GM10248 (cell line): ENCODE results near the gene TSNAX.

Source experiments
- CTCF ChIA-PET: fragments of 300-600 bp; sonication (Branson Sonifier 250); formaldehyde crosslinking; extraction: SDS; loops from one replicate; lab custom pipeline; 2021; ENCODE audit warnings: antibody characterized with exemption; lab: Yijun Ruan, JAX
- POLR2A ChIA-PET: fragments of 350-650 bp; sonication (Branson Sonifier 250); formaldehyde crosslinking; extraction: SDS; loops from one replicate; lab custom pipeline; 2020; ENCODE audit warnings: antibody characterized with exemption; lab: Yijun Ruan, JAX
- DNase-seq: peaks from one replicate; pipeline ENCODE4 v3.0.0; 2012; ENCODE audit errors: extremely low spot score
- TF ChIP-seq, protein P1 (sequence below): IDR thresholded peaks from 2 replicates; pipeline ENCODE4 v1.5.1; 2012; ENCODE audit warnings: mild to moderate bottlenecking, low read depth; ENCODE audit errors: extremely low read depth, missing control alignments, control extremely low read depth

Gene TSNAX

DNA sequence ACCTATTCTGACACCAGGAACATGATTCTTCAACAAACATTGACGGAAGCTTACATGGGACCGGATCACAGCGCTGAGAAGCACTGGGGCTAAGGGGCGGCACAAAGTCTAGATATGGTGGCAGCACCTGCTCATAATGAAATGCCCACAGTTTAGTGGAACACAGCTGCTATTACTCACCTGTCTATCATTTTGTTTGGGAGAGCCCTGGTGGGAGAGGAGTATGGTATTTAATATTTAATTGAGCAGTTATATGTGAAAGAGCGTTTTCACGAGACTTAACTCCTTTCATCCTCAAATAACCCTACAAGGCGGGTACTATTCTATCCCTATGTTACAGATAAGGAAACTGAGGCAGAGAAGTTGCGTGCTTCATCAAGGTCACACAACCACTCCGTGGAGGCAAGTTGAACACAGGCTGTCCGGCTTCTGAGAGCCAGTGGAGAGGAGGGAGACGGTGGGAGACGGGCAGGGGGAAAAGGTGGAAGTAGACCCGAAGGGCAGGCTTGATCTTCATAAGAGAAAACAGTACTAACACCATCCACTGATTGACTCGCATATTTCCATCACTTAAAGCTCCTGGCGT is 790 bp upstream of the TSNAX start:
- TF ChIP-seq, protein P1, sequence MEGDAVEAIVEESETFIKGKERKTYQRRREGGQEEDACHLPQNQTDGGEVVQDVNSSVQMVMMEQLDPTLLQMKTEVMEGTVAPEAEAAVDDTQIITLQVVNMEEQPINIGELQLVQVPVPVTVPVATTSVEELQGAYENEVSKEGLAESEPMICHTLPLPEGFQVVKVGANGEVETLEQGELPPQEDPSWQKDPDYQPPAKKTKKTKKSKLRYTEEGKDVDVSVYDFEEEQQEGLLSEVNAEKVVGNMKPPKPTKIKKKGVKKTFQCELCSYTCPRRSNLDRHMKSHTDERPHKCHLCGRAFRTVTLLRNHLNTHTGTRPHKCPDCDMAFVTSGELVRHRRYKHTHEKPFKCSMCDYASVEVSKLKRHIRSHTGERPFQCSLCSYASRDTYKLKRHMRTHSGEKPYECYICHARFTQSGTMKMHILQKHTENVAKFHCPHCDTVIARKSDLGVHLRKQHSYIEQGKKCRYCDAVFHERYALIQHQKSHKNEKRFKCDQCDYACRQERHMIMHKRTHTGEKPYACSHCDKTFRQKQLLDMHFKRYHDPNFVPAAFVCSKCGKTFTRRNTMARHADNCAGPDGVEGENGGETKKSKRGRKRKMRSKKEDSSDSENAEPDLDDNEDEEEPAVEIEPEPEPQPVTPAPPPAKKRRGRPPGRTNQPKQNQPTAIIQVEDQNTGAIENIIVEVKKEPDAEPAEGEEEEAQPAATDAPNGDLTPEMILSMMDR: no peak
- DNase-seq: no peak
- ChIA-PET CTCF (interaction anchor here (1.2 to 1.5 kb wide), 3 partner anchors 10 to 98 kb away, joined by 3 to 7 read pairs (median 4); no protein-coding TSS in a partner anchor), POLR2A (no interaction called here)

DNA sequence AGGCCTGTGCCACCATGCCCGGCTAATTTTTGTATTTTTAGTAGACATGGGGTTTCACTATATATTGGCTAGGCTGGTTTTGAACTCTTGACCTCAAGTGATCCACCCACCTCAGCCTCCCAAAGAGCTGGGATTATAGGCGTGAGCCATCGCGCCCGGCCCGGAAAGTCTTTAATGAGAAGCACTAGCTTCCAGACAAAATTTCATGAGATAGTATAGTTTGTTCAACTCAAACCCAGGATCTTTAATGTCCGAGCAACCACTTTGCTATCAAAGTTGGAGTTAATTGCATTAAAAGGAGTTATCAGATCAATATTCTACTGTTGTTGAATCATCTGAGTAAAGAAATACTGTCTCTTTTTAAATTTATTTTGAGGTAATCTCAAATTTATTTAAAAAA is 4.8 kb downstream of the TSNAX start:
- no peak for DNase-seq
- TF ChIP-seq, protein P1: no peak
- ChIA-PET POLR2A (no interaction called here), CTCF (no interaction called here)

DNA sequence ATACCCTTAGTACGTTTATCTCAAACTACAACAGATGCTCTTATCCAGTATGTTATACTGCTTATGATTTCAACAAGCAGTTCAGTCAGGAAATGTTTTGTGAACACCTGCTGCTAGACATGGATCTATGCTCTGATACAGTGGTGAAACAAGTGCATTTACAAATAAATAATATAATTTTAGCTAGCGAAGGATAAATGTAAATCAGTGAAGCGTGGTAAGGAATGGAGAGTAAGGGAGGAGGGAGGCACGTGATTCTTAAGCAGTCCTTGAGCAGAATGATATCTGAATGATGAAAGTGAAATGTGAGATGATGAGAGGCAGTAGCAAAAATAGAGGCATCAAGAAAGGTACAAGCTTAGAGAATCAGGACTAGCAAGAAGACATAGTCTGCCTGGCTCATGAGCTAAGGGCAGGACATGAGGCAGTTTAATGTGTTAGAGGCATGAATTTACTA is 6.3 kb downstream of the TSNAX start:
- CTCF ChIA-PET: interaction anchor here (0.6 to 3.6 kb wide), 3 partner anchors 12 to 23 kb away, joined by 3 to 16 read pairs (median 3); no protein-coding TSS in a partner anchor
- POLR2A ChIA-PET: no interaction called here
- TF ChIP-seq, protein P1: no peak
- DNase-seq: no peak

DNA sequence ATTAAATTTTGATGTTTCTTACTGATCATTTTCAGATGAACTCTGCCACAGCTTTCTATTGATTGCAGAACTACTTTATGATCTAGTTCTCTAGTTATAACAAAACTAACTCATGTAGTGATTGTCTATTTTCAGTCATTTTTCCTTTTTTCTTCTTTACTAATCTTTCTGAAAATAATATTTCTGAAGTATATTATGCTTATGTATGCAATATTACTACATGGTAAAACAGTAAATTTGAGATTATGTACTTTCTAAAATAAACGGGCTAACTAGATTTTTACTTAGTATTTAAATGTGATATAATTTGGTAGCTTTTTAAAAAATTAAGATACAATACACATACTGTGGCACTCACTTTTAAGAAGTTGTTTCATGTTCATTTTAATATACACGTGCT is 7.6 kb downstream of the TSNAX start:
- TF ChIP-seq, protein P1: no peak
- ChIA-PET POLR2A (interaction anchor here (0.5 kb wide), 1 partner anchor 107 kb away, joined by 6 read pairs; no protein-coding TSS in a partner anchor), CTCF (interaction anchor here (1.2 to 3.6 kb wide), 3 partner anchors 11 to 106 kb away, joined by 3 to 16 read pairs (median 4); no protein-coding TSS in a partner anchor)
- no peak for DNase-seq

DNA sequence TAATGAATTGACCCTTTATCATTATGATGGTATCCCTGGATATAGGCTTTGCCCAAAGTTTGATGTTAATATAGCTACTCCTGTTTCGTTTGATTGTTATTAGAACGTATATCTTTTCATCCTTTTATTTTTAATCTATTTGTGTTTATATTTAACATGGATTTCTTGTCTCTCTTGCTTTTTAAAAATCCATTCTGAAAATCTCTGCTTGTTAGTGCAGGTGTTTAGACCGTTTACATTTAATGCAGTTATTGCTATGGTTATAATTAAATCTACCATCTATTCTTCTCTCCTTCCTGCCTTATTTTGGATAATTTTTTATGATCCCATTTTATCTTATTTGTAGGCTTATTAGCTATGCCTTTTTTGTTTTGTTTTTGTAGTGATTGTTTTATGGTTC is 12.4 kb downstream of the TSNAX start:
- TF ChIP-seq, protein P1: no peak
- CTCF ChIA-PET: interaction anchor here (1.0 kb wide), 1 partner anchor 10 kb away, joined by 7 read pairs; no protein-coding TSS in a partner anchor
- POLR2A ChIA-PET: no interaction called here
- DNase-seq: no peak

DNA sequence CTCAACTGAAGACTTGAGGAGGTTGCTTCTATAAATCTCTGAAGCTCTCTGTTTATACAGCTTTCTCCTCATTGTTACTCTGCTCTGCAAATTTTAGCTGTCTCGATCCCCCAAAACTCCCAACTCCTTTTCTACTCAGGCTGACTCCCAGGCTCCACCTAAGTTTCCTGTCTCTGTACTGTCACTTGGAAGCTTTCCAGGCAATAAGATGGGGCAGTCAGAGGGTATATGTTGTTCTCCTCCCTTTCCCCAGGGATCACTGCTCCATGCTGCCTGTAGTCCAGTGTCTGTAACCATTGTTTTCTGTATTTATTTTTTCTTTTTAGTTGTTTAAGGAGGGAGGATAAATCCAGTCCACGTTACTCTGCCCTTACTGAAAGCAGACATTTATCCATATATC is 13.4 kb downstream of the TSNAX start:
- CTCF ChIA-PET: interaction anchor here (1.2 kb wide), 1 partner anchor 12 kb away, joined by 3 read pairs; no protein-coding TSS in a partner anchor

More for the DNA sequence above, 13.4 kb downstream of the TSNAX start:
- TF ChIP-seq, protein P1: no peak
- no peak for DNase-seq
- POLR2A ChIA-PET: no interaction called here
